CD4-positive, alpha-beta T cell treated with Interleukin-15 for 4 hours (primary cell): ENCODE data around the gene CALM1.

Source experiments
- DNase-seq: peaks from one replicate; pipeline ENCODE4 v3.0.0-alpha.2; 2020; ENCODE audit warnings: low spot score

Gene CALM1

GRCh38 chr14:90409209-90409730 lies 12.4 kb downstream of the CALM1 start:
- no peak for DNase-seq

- DNase-seq: no peak
Observed at GRCh38 chr14:90412058-90412457, 15.2 kb downstream of the CALM1 start.

GRCh38 chr14:90416720-90417119 lies 19.9 kb downstream of the CALM1 start:
- DNase-seq: no peak

DNA sequence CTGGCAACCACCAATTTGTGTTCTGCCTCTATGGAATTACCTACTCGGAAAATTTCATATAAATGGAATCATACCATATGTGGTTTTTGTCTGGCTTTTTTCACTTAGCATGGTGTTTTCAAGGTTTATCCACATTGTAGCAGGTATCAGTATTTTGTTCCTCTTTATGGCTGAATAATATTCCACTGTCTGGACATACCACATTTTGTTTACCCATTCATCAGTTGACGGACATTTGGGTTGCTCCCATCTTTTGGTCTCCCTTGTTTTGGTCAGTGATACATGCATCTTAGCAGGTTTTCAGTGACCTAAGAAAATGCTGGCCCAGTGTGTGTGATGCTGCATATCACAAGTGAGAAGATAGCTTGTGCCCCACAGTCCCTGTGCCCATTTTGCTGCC lies 21.2 kb downstream of the CALM1 start:
- DNase-seq: no peak

GRCh38 chr14:90419200-90419599 lies 22.4 kb downstream of the CALM1 start:
- DNase-seq: no peak

GRCh38 chr14:90421001-90421631 lies 24.3 kb downstream of the CALM1 start:
- DNase-seq: no peak

- DNase-seq: no peak
Observed at GRCh38 chr14:90421632-90422020, 24.8 kb downstream of the CALM1 start.

- no peak for DNase-seq
Observed at GRCh38 chr14:90423166-90423565, 26.3 kb downstream of the CALM1 start.

GRCh38 chr14:90424075-90424474 lies 27.2 kb downstream of the CALM1 start:
- DNase-seq: no peak

- no peak for DNase-seq
Observed at GRCh38 chr14:90424686-90425372, 28.0 kb downstream of the CALM1 start.

- no peak for DNase-seq
Observed at GRCh38 chr14:90425373-90425879, 28.6 kb downstream of the CALM1 start.

GRCh38 chr14:90426031-90426540 lies 29.3 kb downstream of the CALM1 start:
- no peak for DNase-seq

DNA sequence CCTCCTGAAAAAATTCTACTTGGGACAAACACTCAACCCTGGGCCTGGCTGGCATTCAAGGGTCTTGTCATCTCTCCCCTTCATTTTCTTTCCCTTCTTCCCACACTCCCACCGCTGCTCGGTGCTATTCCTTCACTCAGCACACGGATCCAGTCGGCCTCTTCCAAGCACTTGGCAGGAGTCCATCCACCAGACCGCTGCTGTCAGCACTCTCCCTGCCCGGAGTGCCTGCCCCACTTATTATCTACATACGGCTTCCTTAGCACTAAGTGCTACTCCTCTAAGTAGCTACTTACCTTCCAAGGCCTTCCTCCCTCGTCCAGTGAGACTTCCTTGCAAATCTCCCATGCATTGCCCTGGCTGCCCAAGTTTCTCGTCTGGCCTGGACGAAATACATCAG lies 29.8 kb downstream of the CALM1 start:
- no peak for DNase-seq

GRCh38 chr14:90427848-90428426 lies 31.1 kb downstream of the CALM1 start:
- no peak for DNase-seq

DNA sequence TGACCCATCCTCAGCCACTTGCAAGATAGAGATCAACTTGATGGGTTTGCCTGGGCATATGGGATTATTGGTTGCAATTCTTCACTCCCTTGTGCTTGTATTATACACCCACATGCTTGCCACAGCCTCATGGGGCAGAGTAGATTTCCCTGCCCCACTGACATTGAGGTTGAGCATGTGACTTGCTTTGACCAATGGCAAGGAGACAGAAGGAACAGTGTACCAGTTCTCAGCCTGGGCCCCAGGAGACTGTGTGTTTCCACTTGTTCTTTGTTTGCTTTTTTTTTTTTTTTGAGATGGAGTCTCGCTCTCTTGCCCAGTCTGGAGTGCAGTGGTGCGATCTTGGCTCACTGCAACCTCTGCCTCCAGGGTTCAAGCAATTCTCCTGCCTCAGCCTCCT lies 31.8 kb downstream of the CALM1 start:
- no peak for DNase-seq

DNA sequence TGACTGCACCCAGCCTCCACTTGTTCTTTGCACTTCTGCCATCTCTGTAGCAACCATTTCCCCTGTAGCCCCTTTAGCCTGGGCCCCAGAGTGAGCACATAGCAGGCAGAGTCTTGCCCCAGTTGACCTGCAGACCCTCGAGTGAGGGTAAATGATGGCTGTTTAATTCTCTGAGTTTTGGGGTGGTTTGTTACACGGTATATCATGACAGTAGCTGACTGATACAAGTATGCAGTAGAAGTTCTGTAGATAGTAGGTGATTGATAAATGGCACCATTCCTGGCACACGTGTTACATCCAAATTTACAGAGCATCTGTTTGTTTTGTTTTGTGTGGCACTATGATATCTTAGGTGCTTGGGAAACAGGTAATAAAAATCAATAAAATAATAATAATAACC lies 32.4 kb downstream of the CALM1 start:
- no peak for DNase-seq

DNA sequence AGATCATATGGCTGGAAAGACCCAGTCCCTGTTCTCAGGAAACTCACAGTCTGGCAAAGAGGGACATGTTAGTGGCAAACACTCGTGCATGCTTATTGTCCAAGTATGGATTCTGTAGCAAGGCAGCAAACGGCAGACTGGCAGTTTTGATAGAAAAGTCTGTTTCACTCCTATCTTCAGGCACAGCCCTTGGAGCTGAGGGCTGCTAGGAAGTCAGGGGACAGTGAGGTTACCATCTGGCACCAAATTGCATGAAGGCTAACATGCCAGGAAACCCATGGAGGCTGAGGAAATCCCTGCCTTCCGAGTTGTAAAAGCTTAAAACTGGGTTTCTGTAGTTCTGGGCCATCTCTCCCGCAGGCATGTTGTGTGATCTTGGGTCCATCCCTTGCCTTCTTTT lies 32.9 kb downstream of the CALM1 start:
- no peak for DNase-seq

DNA sequence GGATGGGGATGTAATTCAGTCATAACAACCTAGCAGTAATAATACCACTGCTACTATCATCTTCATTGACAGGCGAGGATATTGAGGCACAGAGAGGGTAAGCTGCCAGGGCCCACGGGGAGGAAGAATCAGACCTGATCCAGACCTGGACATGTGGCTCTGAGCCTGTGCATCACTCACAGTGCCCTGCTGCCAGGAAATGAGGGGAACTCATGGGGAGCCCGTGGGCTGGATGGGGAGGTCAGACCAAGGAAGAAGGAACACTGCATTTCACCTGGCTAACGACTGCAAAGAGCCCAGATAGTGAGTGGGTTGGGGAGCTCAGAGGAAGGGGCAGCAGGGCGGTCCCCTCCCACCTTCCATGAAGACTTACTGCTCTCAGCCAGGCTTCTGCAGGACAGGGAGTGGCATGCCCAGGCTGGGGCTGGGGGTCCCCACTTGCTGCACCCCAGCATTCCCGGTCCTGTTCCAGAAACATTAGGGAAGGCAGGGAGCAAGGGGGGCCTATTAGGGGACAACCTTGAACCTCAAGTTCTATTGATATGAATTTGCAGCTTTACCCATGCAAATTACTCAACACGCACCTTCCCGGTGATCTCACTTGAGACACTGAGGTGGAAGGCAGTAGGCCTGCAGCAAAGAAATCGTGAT lies 37.7 kb downstream of the CALM1 start:
- no peak for DNase-seq

- no peak for DNase-seq
Observed at GRCh38 chr14:90438841-90439240, 42.0 kb downstream of the CALM1 start.

- DNase-seq: no peak
Observed at GRCh38 chr14:90440021-90440451, 43.2 kb downstream of the CALM1 start.

GRCh38 chr14:90440592-90440991 lies 43.8 kb downstream of the CALM1 start:
- DNase-seq: no peak

DNA sequence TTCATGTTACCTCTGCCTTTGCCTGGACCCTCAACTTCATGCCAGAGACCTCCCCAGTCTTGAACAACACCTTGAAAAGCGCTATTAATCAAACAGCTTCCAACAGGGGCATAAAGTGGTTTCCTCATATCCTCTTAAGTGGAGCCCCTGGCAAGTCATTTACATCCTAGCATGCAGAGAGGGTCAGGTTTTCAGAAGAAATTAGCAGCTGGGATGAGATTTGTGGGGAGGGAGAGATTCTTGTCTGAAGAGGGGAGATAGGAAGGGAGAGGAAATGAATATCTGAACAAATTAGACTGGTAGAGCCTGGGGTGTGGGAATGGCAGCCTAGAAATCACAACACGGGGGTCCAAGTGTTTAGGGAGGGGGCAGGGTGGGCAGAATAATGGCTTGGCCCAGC lies 45.6 kb downstream of the CALM1 start:
- DNase-seq: no peak
